NOMO-1 (cell line): ENCODE data around the gene FLNA.
"Not testable (repeated sequence)": the region's sequence is repeated elsewhere in the genome, so short reads cannot be mapped to it uniquely, and the experiment has no call there.

ENCODE experiments used
- DNase-seq, 2 experiments: peaks; one replicate each; lab custom pipeline; 2025; ENCODE audit not compliant: unreplicated experiment in 2 of 2; lab: John Stamatoyannopoulos, UW

The FLNA gene, protein sequence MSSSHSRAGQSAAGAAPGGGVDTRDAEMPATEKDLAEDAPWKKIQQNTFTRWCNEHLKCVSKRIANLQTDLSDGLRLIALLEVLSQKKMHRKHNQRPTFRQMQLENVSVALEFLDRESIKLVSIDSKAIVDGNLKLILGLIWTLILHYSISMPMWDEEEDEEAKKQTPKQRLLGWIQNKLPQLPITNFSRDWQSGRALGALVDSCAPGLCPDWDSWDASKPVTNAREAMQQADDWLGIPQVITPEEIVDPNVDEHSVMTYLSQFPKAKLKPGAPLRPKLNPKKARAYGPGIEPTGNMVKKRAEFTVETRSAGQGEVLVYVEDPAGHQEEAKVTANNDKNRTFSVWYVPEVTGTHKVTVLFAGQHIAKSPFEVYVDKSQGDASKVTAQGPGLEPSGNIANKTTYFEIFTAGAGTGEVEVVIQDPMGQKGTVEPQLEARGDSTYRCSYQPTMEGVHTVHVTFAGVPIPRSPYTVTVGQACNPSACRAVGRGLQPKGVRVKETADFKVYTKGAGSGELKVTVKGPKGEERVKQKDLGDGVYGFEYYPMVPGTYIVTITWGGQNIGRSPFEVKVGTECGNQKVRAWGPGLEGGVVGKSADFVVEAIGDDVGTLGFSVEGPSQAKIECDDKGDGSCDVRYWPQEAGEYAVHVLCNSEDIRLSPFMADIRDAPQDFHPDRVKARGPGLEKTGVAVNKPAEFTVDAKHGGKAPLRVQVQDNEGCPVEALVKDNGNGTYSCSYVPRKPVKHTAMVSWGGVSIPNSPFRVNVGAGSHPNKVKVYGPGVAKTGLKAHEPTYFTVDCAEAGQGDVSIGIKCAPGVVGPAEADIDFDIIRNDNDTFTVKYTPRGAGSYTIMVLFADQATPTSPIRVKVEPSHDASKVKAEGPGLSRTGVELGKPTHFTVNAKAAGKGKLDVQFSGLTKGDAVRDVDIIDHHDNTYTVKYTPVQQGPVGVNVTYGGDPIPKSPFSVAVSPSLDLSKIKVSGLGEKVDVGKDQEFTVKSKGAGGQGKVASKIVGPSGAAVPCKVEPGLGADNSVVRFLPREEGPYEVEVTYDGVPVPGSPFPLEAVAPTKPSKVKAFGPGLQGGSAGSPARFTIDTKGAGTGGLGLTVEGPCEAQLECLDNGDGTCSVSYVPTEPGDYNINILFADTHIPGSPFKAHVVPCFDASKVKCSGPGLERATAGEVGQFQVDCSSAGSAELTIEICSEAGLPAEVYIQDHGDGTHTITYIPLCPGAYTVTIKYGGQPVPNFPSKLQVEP (N-terminal part only)

DNA sequence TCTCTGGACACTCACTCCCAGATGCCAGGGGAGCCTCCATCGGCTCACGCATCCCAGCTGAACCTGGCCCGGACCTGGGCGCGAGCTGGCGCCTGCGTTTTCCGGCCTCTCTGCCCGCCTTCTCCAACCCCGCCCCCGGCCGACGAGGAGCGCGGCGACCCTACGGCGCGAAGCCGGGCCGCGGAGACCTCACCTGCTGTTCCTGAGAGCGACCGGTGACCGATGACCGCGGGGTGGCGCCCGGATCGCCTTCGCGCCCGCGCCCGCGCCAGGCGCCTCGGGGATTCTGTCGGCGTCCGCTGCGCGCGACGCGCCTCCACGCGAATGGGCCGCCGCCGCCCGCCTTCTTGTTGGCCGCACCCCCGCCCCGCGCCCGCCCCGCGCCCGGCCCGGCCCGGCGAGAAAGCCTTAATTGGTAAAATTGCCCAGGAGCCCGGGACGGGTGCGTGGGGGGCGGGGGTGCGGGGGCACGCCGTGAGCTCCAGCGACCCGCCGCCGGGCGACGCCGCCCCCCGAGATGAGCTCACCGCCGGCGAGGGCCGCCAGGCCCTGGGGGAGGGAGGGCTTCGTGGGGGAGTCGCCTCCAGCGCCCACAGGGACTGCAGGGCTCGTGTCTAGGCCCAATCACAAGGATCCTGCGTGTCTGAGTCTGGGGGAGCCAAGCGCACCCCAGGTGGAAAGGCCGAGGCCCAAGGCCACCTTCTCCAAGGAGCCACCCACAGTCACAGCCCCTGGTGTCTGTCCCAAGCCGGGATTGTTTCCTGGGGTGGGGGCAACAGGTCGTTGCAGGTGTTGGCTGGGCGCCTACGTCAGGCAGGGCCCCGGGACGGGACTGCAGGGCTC, at the start of gene FLNA:
Gene FLNA (minus strand): TSS at position 322 of the 843 bp plus-strand sequence. CDS start 3,389 bp downstream, outside the sequence.
- DNase-seq = no peak

DNA sequence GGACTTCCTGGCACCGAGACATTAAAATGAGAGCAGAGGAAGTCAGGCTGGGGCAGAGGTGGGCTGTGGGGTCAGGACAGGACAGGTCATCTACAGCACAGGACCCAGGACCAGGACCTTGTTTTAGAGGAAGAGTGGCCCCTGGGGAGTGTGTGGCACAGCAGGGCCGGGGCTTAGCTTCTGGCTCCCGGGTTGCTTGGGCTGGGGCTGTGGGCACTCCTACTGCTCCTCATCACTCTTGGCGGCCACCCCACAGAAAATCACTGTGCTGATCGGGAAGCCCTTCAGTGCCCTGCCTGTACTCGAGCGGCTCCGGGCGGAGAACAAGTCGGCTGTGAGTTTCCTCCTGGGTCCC, 45.9 kb upstream of the FLNA start:
- DNase-seq = no peak

DNA sequence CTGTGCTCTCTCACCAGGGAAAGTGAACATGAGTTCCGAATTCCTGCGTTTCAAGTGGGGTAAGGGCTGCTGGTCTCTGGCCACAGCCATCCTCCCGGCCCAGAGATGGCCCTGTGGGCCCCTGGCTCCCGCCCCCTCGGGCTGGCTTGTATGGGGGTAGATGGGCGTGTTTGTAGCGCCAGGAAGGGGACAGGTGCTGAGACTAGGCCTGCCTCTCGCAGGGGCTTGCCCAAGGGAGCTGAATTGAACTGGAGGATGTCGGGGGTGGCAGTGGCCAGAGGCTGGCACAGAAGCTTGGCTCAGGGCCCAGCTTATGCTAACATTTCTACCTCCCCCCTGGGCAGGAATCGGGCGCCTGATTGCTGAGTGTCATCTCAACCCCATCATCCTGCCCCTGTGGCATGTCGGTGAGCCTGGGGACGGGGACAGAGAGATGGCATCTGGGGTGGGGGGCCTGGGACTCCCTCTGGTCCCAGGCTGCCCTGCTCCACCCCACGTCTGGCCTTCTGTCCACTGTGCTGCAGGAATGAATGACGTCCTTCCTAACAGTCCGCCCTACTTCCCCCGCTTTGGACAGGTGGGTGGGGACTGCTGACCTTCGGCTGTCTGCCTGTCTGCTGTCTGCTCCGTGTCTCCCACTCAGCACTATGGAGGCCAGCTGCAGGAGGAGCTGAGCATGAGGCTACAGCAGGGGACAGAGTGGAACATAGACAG, 45.4 kb upstream of the FLNA start:
- DNase-seq = no peak

DNA sequence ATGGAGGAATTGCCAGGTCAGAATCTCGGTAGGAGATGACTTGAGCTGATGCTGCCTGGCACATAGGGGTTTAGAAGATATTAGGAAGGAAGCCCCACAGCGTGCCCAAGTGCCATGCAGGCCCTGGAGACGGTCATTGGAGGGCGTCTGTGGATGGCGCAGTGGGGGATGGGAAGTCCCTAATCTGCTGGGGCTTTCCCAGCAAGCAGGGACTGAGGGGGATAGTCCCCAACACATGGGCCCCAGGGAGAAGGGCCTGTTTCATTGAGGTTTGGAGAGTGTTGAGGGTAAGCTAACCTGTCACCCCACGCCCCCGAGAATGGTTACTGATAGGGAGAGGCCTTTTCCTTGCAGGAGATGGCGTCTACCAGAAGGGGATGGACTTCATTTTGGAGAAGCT, 44.8 kb upstream of the FLNA start:
- DNase-seq = no peak

DNA sequence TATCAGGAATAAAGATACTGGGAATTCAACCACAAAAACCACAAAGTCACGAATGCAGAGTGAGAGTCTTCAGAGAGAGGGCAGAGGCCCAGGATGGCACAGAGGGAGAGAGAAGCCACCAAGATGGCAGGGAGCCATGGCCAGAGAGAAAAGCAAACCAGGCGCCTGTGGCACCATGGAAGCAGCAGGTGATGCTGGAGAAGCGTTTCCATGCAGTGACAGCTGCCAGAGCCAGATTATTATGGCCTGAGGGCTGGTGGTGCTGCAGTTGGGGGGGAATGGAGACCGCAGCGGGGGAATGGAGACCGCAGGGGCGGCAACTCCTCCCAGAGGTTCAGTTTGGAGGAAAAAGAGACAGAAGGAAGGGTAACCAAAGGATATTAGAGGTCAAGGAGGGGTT, 42.7 kb upstream of the FLNA start:
- DNase-seq = no peak

DNA sequence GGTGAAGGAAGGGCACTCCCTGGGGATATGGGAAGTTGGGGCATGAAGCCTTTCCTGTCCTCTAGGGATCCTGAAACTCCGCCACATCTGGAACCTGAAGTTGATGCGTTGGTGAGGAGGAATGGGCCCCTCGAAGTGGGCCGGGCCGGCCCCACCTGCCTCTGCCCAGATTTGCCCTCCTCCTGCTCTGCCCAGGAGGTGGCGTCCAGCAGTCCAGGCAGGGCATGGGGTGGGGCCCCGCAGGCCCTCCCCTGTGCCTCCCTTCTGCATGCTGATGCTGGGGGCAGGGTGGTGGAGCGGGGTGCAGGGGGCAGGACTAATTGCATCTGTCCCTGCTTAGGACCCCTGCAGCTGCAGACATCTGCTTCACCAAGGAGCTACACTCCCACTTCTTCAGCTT, 38.7 kb upstream of the FLNA start:
- DNase-seq = no peak

DNA sequence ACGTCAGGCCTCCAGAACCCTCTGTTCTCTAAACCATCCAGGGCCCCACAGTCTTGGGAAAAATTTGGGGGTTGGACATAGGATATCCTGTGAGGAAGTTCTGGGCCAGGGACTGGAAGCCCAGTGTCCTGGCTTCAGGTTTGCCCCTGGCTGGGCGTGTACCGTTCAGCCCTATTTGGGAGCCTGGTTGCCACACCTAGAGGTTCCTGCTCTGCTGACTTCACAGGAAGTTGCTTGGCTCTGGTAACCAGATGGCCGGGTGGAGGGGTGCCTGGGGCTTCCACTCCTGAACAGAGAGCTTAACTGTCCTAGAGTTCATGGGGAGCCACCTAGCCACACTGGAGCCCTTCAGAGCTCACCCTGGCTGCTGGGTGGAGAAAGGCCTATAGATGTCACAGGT, 38.0 kb upstream of the FLNA start:
- DNase-seq = peak; percentile 42 to 46

DNA sequence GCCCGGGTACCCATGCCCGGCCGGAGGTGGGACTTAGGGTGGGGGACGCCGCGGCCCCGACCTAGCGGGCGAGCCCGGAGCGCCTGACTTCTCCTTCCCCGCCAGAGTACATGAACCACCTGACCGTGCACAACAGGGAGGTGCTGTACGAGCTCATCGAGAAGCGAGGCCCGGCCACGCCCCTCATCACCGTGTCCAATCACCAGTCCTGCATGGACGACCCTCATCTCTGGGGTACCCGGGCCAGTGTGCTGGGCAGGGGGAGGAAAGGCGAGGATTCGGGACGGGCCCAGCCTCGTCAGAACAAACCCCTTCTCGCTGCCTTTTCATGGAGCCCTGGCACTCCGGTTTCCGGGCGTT, 37.5 kb upstream of the FLNA start:
- DNase-seq = peak; percentile 7 to 8

DNA sequence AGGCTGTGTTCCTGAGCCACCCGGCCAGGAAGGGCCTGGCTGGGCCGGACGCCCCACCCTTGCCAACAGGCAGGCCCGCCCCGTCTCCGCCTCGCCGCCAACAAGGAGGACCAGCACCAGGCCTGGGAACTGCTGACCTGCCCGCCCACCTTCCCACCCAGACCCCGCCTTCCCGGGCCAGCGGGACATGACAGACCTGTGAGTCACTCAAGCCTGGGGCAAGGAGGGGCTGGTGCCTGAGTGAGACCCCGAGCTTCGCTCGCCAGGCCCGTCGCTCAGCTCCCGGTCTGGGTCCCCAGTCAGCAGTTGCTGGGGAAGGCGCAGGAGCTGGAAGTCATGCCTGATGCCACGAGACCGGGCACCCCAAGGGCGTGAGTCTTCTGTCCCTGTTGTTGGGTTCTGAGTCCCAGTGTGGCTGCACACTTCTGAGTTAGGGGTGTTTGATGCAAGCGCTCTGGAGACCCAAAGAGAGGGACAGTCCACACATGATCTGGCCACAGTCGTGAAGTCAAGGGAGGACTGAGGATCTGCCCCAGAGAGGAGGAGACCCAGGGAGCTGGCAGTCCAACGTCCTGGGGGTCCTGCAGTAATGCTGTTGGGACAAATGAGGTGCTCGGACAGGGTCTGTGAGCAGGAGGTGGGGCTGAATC, 34.9 kb upstream of the FLNA start, which contains the start of gene DNASE1L1:
Gene DNASE1L1 (minus strand): TSS at position 33 of the 650 bp plus-strand sequence. CDS start 3,686 bp downstream, outside the sequence.
- peak; percentile 66 to 67 for DNase-seq

DNA sequence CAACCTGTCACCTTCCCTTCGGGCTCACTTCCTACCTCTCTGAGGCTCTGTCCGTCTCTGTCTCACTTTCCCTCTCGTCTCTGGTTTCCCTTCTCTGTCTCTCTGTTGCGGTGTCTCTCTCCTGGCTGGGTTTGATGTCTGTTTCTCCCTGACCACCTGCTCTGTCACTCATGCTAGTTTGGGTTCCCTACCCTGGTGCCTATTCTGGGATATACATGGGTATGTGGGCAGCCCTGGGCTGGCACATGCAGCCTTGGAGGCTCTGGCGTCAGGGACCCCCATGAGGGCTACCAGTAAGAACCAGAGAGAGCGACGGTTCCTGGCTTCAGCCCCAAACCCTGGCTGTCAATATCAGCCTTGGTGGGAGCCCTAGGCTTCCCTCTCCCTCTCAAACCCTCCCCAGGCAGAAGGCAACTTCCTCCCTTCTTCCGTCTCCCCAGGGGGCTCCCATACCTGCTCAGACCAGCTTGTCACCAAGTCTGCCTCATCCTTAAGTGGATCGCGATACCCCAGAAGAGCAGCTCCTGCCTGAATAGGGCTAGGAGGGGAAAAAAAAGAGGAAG, 34.3 kb upstream of the FLNA start:
- DNase-seq = no peak

DNA sequence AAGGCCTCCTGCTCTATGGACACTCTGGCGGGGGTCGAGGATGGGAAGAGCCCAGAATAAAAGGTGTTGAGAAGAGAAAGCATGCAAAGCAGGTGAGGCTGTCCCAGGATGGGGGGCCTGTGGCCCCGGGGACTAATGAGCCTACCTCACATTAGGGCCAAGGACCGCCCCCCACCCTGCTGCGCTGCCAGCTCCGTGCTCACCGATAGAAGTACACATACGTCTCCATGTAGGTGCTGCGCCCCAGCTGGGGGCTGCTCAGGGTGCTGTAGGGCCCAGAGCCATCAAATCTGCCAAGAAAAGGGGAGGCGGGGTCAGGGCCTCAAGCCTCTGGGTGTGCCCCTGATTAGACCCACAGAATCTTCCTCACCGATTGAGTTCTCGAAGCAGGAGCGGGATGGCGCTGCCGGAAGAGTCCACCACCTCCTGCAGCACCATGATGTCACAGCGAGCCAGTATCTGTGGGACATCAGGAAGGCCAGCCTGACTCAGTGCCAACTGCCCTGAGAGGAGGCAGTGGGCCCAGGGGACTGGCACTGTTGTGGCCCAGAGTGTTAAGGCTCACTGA, 30.3 kb upstream of the FLNA start:
- no peak for DNase-seq

DNA sequence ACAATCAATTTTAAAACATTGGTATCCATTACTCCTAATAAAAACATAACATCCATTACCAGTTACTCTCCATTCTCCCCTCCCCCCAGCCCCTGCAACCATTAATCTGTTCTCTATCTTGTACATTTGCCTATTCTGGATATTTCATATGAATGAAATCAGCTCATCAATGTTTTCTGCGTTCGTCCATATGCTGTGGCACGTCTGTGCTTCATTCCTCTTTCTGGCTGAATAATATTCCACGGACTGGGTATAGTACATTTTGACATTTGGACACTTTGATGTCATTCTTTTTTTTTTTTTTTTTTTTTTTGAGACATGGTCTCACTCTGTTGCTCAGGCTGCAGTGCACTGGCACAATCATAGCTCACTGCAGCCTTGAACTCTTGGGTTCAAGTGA, 29.4 kb upstream of the FLNA start:
- no peak for DNase-seq

DNA sequence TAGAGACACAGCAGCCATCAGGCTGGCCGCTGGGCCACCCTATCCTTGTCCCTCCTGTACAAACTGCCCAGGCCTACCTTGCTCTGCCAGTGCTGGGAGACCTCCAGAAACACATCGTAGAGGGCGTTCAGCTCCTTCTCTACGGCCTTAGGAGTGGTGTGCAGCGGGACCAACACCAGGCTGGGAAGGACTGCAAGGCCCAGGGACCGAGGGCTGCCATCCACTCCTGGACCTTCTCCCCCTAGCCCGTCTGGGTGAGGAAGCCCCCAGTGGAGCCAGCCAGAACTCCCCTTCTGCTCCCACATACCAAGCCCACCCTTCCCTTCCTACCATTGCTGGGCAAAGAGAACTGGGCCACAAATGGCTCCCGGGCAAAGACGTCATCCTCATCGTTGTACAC, 28.8 kb upstream of the FLNA start:
- DNase-seq = no peak

DNA sequence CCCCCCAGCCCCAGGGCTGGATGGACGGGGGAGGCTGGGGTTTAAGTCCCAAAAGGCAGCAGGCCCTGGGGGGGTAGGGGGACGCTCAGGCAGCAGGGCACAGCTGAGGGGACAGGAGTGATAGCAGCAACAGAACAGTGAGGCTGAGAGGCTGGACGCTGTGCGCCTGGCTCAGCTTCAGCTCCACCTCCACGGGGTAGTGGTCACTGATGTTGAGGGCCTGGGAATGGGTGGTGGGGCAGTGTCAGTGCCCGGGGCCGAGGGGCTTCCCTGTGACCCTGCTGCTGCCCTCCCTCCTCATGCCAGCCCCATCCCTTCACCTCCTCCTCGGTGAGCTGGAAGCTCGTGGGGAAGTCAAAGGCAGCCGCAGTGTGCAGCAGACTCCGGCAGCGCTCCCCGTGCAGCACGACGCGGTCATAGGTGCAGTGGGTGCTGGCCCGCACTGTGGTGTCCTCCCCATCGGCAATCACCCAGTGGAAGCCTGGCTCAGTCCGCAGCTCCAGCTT, 28.2 kb upstream of the FLNA start:
- no peak for DNase-seq

DNA sequence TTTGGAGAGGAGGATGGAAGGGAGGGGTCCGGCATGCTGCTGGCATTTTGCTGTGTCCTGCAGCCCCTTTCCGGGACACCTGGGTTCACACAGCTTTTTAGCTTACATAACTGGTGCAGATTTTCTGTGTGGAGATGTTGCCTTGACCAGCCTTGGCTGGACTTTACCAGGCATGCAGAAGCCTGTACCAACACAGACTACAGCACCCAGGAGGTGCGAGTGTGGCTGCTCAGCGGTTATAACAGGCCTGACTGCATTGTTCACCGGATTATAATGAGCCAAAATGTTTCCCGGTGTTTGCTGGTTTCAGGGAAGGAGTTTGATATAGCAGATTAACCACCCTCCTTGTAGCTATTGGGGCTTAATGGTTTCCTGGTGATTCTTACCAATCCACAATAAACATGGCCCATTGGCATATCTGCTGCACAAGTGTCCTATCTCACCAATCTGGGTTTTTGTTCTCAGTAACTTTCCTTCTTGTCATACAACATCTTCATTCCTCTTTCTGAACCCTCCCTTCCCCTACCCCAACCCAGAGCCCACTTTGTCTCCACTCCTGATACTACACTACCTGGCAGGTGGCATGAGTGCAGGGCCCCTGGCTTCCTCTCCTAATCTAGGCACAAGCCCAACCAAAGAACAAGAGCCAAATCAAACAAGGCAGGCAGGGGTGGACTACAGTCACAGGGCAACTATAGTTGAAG, 27.6 kb upstream of the FLNA start:
- no peak for DNase-seq

DNA sequence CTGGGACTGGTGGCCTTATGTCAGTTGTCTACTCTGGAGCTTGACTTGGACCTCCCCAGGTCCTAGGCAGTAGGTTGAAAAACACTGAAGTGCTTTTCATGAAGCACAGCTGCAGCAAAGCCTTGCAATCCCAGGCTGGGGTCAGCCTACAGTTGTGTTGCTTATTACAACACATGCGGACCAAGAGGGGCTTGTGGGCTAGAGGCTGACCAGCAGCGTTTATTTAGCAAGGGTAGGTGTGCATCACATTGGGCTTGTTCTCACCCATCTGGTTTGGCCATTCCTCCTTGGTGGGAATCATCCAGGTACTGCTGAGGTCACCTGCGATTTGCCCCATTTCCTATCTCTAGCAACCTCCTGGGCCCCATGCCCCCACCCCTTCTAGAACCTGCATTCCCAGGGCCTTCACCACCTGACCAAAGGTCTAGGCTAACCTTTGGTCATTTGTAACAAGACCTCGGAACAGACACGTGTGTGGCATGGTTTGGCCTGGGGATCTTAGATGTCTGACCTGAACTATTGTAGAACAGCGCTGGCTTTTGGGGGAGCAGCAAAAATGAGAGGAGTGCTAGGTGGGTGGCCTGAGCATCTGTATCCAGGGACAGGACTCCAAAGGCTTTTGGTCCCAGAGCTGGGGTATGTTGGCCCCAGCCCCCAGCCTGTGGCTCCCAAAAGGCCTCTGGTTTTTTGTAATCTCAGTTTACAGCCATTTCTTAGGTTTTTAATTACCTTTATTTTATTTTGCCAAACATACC, 26.8 kb upstream of the FLNA start:
- no peak for DNase-seq

DNA sequence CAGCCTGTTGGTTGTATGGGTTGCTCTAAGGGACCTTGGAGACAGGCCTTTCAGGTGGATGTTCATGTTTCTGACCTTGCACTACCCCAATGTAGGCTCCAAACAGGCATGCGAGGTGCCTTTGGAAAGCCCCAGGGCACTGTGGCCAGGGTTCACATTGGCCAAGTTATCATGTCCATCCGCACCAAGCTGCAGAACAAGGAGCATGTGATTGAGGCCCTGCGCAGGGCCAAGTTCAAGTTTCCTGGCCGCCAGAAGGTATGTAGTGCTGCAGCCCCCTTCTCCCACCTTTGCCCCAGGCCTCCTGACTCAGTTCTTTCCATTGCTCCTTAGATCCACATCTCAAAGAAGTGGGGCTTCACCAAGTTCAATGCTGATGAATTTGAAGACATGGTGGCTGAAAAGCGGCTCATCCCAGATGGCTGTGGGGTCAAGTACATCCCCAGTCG, 26.0 kb upstream of the FLNA start:
- not testable (repeated sequence) for DNase-seq
